Raji (cell line): ENCODE data around the gene GRIK4.

ENCODE experiments used
- POLR2A ChIP-seq: IDR thresholded peaks from 2 replicates; pipeline ENCODE4 v1.6.1; 2011; ENCODE audit warnings: low read depth, low read length, control low read depth; ENCODE audit not compliant: insufficient read depth

GRIK4 gene

GRCh38 chr11:120511116-120511819 lies at the start of gene GRIK4:
TSS of gene GRIK4 (plus strand) at chr11:120511748. CDS start at chr11:120660319, 148,571 bp downstream.
- TF ChIP-seq POLR2A, result no peak

GRCh38 chr11:120462825-120463224 lies 48.7 kb upstream of the GRIK4 start:
- no peak for TF ChIP-seq POLR2A

GRCh38 chr11:120465921-120466534 lies 45.5 kb upstream of the GRIK4 start:
- no peak for TF ChIP-seq POLR2A

GRCh38 chr11:120467627-120468026 lies 43.9 kb upstream of the GRIK4 start:
- no peak for TF ChIP-seq POLR2A

- TF ChIP-seq POLR2A, result no peak
Measured at GRCh38 chr11:120471131-120471530, 40.4 kb upstream of the GRIK4 start.

- TF ChIP-seq POLR2A, result no peak
Measured at GRCh38 chr11:120471994-120472393, 39.6 kb upstream of the GRIK4 start.

- TF ChIP-seq POLR2A, result no peak
Measured at GRCh38 chr11:120473503-120473902, 38.0 kb upstream of the GRIK4 start.

GRCh38 chr11:120482149-120482548 lies 29.4 kb upstream of the GRIK4 start:
- no peak for TF ChIP-seq POLR2A

GRCh38 chr11:120484722-120485121 lies 26.8 kb upstream of the GRIK4 start:
- TF ChIP-seq POLR2A, result no peak

GRCh38 chr11:120486138-120486537 lies 25.4 kb upstream of the GRIK4 start:
- no peak for TF ChIP-seq POLR2A

GRCh38 chr11:120489799-120490198 lies 21.7 kb upstream of the GRIK4 start:
- TF ChIP-seq POLR2A, result no peak

- TF ChIP-seq POLR2A, result no peak
Measured at GRCh38 chr11:120492486-120492885, 19.1 kb upstream of the GRIK4 start.

GRCh38 chr11:120494595-120494994 lies 17.0 kb upstream of the GRIK4 start:
- no peak for TF ChIP-seq POLR2A

- no peak for TF ChIP-seq POLR2A
Measured at GRCh38 chr11:120499088-120499487, 12.5 kb upstream of the GRIK4 start.

GRCh38 chr11:120499859-120500258 lies 11.7 kb upstream of the GRIK4 start:
- no peak for TF ChIP-seq POLR2A

- TF ChIP-seq POLR2A, result no peak
Measured at GRCh38 chr11:120500414-120501071, 11.0 kb upstream of the GRIK4 start.
